GM23338 (cell line): ENCODE measurements around the gene CCDC93. TPM values are rescaled to one million over a fixed set of nuclear protein-coding genes. Genes with fewer than 3 reads are reported as not detected.

ENCODE experiments used
- ATAC-seq: fragments of 200-7000 bp; cut with Tn5 transposase; 3 replicates; pipeline ENCODE4 v1.9.1; 2020
- DNase-seq: peaks from one replicate; pipeline ENCODE4 v3.0.0-alpha.2; 2015; ENCODE audit warnings: low spot score
- H2AFZ ChIP-seq: fragments of 200-600 bp; sonication (generic); 2 replicates; pipeline ENCODE4 v1.8.0; 2016; ENCODE audit warnings: antibody characterized with exemption, mild to moderate bottlenecking, moderate library complexity
- H3F3A ChIP-seq: fragments of 200-600 bp; sonication (generic); replicated peaks from 2 replicates; pipeline ENCODE4 v1.8.0; 2017; ENCODE audit warnings: antibody characterized with exemption, mixed run types, low read depth
- H3K27ac ChIP-seq: fragments of 200-600 bp; sonication (generic); 2 replicates; pipeline ENCODE4 v1.6.1; 2016; ENCODE audit warnings: low read depth
- H3K27me3 ChIP-seq: fragments of 200-600 bp; sonication (generic); 2 replicates; pipeline ENCODE4 v1.8.0; 2016; ENCODE audit warnings: mild to moderate bottlenecking, mixed run types, moderate library complexity; ENCODE audit not compliant: insufficient read depth
- H3K36me3 ChIP-seq: fragments of 200-600 bp; sonication (generic); 2 replicates; pipeline ENCODE4 v1.8.0; 2016; ENCODE audit warnings: mild to moderate bottlenecking; ENCODE audit not compliant: insufficient read depth
- H3K4me1 ChIP-seq: fragments of 200-600 bp; sonication (generic); 2 replicates; pipeline ENCODE4 v1.8.0; 2016; ENCODE audit warnings: mild to moderate bottlenecking, moderate library complexity; ENCODE audit not compliant: insufficient read depth
- H3K4me2 ChIP-seq: fragments of 200-600 bp; sonication (generic); 2 replicates; pipeline ENCODE4 v1.7.1; 2017; ENCODE audit warnings: mixed run types
- H3K4me3 ChIP-seq: fragments of 200-600 bp; sonication (generic); 2 replicates; pipeline ENCODE4 v1.6.1; 2016; ENCODE audit warnings: mixed run types
- H3K79me2 ChIP-seq: fragments of 200-600 bp; sonication (generic); replicated peaks from 2 replicates; pipeline ENCODE4 v1.8.0; 2017; ENCODE audit warnings: mild to moderate bottlenecking; ENCODE audit not compliant: insufficient read depth
- H3K9me2 ChIP-seq: fragments of 200-600 bp; sonication (generic); 2 replicates; pipeline ENCODE4 v1.8.0; 2017; ENCODE audit not compliant: insufficient read depth
- H4K20me1 ChIP-seq: fragments of 200-600 bp; sonication (generic); replicated peaks from 2 replicates; pipeline ENCODE4 v1.8.0; 2017; ENCODE audit warnings: mild to moderate bottlenecking; ENCODE audit not compliant: insufficient read depth
- H3K27ac Mint-ChIP-seq: 2 replicates; pipeline ENCODE4 v1.8.0; 2020; ENCODE audit warnings: inconsistent platforms, mild to moderate bottlenecking, moderate library complexity, mixed read lengths
- H3K27me3 Mint-ChIP-seq: 3 replicates; pipeline ENCODE4 v1.8.0; 2022; ENCODE audit warnings: low read depth, mild to moderate bottlenecking, moderate library complexity, mixed read lengths, inconsistent platforms; ENCODE audit not compliant: insufficient read depth, poor library complexity
- H3K36me3 Mint-ChIP-seq: 3 replicates; pipeline ENCODE4 v1.8.0; 2021; ENCODE audit warnings: low read depth, mild to moderate bottlenecking, inconsistent platforms, moderate library complexity, mixed read lengths
- H3K4me1 Mint-ChIP-seq: 3 replicates; pipeline ENCODE4 v1.8.0; 2020; ENCODE audit warnings: mild to moderate bottlenecking, inconsistent platforms, mixed read lengths
- H3K4me3 Mint-ChIP-seq: 3 replicates; pipeline ENCODE4 v1.8.0; 2021; ENCODE audit warnings: moderate library complexity, mild to moderate bottlenecking, inconsistent platforms, mixed read lengths
- H3K9me3 Mint-ChIP-seq: 3 replicates; pipeline ENCODE4 v1.8.0; 2020; ENCODE audit warnings: moderate library complexity, mild to moderate bottlenecking, inconsistent platforms, mixed read lengths
- CREB1 ChIP-seq: fragments of 250-450 bp; sonication (Bioruptor Pico); IDR thresholded peaks from 2 replicates; pipeline ENCODE4 v1.5.0; 2020; ENCODE audit warnings: low read depth, mild to moderate bottlenecking, moderate library complexity
- CTCF ChIP-seq, 2 experiments: fragments of 200-600 bp in 1 of 2; sonication (generic) in 1 of 2; conservative IDR thresholded peaks; 2 replicates each; pipeline versions ENCODE4 v1.5.1 to v1.6.1; 2016 to 2017; ENCODE audit warnings: antibody characterized with exemption in 2 of 2, low read depth in 2 of 2, mild to moderate bottlenecking in 2 of 2, moderate library complexity in 1 of 2
- ETS1 ChIP-seq: IDR thresholded peaks from 2 replicates; pipeline ENCODE4 v1.6.1; 2016; ENCODE audit warnings: antibody characterized with exemption
- EZH2 ChIP-seq: fragments of 200-600 bp; sonication (generic); IDR thresholded peaks from one replicate; pipeline ENCODE4 v1.8.0; 2017; ENCODE audit warnings: antibody characterized with exemption, mild to moderate bottlenecking, low read depth; ENCODE audit not compliant: unreplicated experiment
- EZH2phosphoT487 ChIP-seq: fragments of 200-600 bp; sonication (generic); IDR thresholded peaks from one replicate; pipeline ENCODE4 v1.8.1; 2018; ENCODE audit warnings: antibody characterized with exemption; ENCODE audit not compliant: unreplicated experiment
- JUNB ChIP-seq: IDR thresholded peaks from one replicate; pipeline ENCODE4 v1.6.1; 2016; ENCODE audit warnings: antibody characterized with exemption; ENCODE audit not compliant: unreplicated experiment
- NANOG ChIP-seq: IDR thresholded peaks from 2 replicates; pipeline ENCODE4 v1.6.1; 2016; ENCODE audit warnings: antibody characterized with exemption, borderline replicate concordance
- POLR2AphosphoS5 ChIP-seq: IDR thresholded peaks from 2 replicates; pipeline ENCODE4 v1.6.1; 2016; ENCODE audit warnings: antibody characterized with exemption, low read depth
- REST ChIP-seq: IDR thresholded peaks from one replicate; pipeline ENCODE4 v1.6.1; 2018; ENCODE audit warnings: antibody characterized with exemption; ENCODE audit not compliant: unreplicated experiment
- STAT1 ChIP-seq: IDR thresholded peaks from one replicate; pipeline ENCODE4 v1.6.1; 2016; ENCODE audit warnings: antibody characterized with exemption; ENCODE audit not compliant: unreplicated experiment
- ZNF114 ChIP-seq: fragments of 250-450 bp; sonication (Bioruptor Pico); IDR thresholded peaks from 2 replicates; pipeline ENCODE4 v1.5.0; 2020; ENCODE audit warnings: mild to moderate bottlenecking, moderate library complexity
- ZNF331 ChIP-seq: fragments of 250-450 bp; sonication (Bioruptor Pico); IDR thresholded peaks from 2 replicates; pipeline ENCODE4 v1.5.0; 2020; ENCODE audit warnings: low read depth, mild to moderate bottlenecking, moderate library complexity
- ZNF462 ChIP-seq: fragments of 250-450 bp; sonication (Bioruptor Pico); IDR thresholded peaks from 2 replicates; pipeline ENCODE4 v1.5.0; 2020; ENCODE audit warnings: mild to moderate bottlenecking, moderate library complexity
- polyA plus RNA-seq: library from polyadenylated mRNA; unstranded; fragments of >200 nt; fragmentation: Nextera tagmentation; extraction: Ambion mirVana; gene quantifications from 2 replicates; pipeline ENCODE4 v1.2.1, GENCODE V29; 2016
- total RNA-seq: library from RNA; depleted of rRNA; stranded (reverse); fragments of >200 nt; shearing (Covaris generic); gene quantifications from 2 replicates; pipeline ENCODE4 v1.2.3, GENCODE V29; 2014

Gene CCDC93
- total and polyA plus RNA-seq, 2 experiments from 2014 or later = 13.1 to 16.8 TPM

- no peak overlapping the region for H2AFZ ChIP-seq
- no peak overlapping the region for H3K4me3 ChIP-seq
- DNase-seq (no peak), ATAC-seq (no peak)
- H3K27ac Mint-ChIP-seq = no peak overlapping the region
- no peak overlapping the region for H3K4me3 Mint-ChIP-seq
- peaks cover 4% of the 10 kb centered on the region for H3K27me3 Mint-ChIP-seq
- H4K20me1 ChIP-seq = 0 out of 2 replicates have a peak, but pooled peaks cover 11% of the 10 kb centered on the region
- H3K27ac ChIP-seq = no peak overlapping the region
- H3K36me3 Mint-ChIP-seq = peaks cover 23% of the 10 kb centered on the region; the same call in 2 of the 3 replicates
- H3K4me2 ChIP-seq = no peak overlapping the region
- H3F3A ChIP-seq = no peaks in the 10 kb centered on the region
- no peaks in the 10 kb centered on the region for H3K4me1 ChIP-seq
- H3K27me3 ChIP-seq = no peaks in the 10 kb centered on the region
- H3K79me2 ChIP-seq = peaks cover 34% of the 10 kb centered on the region
- no peaks in the 10 kb centered on the region for H3K9me3 Mint-ChIP-seq
- no peaks in the 10 kb centered on the region for H3K9me2 ChIP-seq
- no peak for TF ChIP-seq REST
- no peak for TF ChIP-seq CREB1
- no peak for TF ChIP-seq STAT1
- TF ChIP-seq NANOG = no peak
- TF ChIP-seq ETS1 = no peak
- TF ChIP-seq ZNF331 (CRISPR knock-in tag) = no peak
- TF ChIP-seq JUNB = no peak
- TF ChIP-seq ZNF114 (CRISPR knock-in tag) = no peak
- TF ChIP-seq CTCF (conservative IDR thresholded peaks at IDR 0.05; ENCODE audit: low read depth in 2 of 2) = no peak
- TF ChIP-seq EZH2phosphoT487 = no peak
- TF ChIP-seq POLR2AphosphoS5 = no peak
- TF ChIP-seq ZNF462 = no peak
- no peak for TF ChIP-seq EZH2
- peaks cover 3% of the 10 kb centered on the region; the same call in 2 of the 3 replicates for H3K4me1 Mint-ChIP-seq
- peaks cover 16% of the 10 kb centered on the region for H3K36me3 ChIP-seq
Measured at GRCh38 chr2:118006861-118007260, 7.0 kb downstream of the CCDC93 start.
